Naive B cell (primary cell): ENCODE measurements around the gene DPP6. TPM values are rescaled to one million over a fixed set of nuclear protein-coding genes. Genes with fewer than 3 reads are reported as not detected.

ENCODE experiments used
- ATAC-seq, 2 donors: fragments of 150-1000 bp; cut with Tn5 transposase; 2 replicates each; pipeline ENCODE4 v1.10.0; 2021; ENCODE audit warnings: low read depth in 2 of 2, mild to moderate bottlenecking in 2 of 2, moderate library complexity in 2 of 2
- DNase-seq: peaks from one replicate; pipeline ENCODE4 v3.0.0; 2022
- H3K27ac Mint-ChIP-seq, 6 donors: one replicate each; pipeline ENCODE4 v1.8.0; 2020 to 2022; ENCODE audit warnings: mild to moderate bottlenecking in 6 of 6, mixed read lengths in 6 of 6, moderate library complexity in 5 of 6, inconsistent platforms in 2 of 6
- H3K27me3 Mint-ChIP-seq, 3 donors: one replicate each; pipeline ENCODE4 v1.8.0; 2021 to 2022; ENCODE audit warnings: mixed read lengths in 3 of 3, mild to moderate bottlenecking in 1 of 3
- H3K36me3 Mint-ChIP-seq, 2 donors: one replicate each; pipeline ENCODE4 v1.8.0; 2020 to 2022; ENCODE audit warnings: mixed read lengths in 2 of 2, inconsistent platforms in 1 of 2, mild to moderate bottlenecking in 1 of 2
- H3K4me1 Mint-ChIP-seq, 3 donors: one replicate each; pipeline ENCODE4 v1.8.0; 2020 to 2022; ENCODE audit warnings: mixed read lengths in 3 of 3, inconsistent platforms in 1 of 3, mild to moderate bottlenecking in 1 of 3, moderate library complexity in 1 of 3
- H3K4me3 Mint-ChIP-seq, 8 donors: one replicate each; pipeline ENCODE4 v1.8.0; 2020 to 2022; ENCODE audit warnings: mild to moderate bottlenecking in 8 of 8, mixed read lengths in 8 of 8, moderate library complexity in 8 of 8, inconsistent platforms in 2 of 8
- H3K9me3 Mint-ChIP-seq, 7 donors: one replicate each; pipeline ENCODE4 v1.8.0; 2020 to 2022; ENCODE audit warnings: mixed read lengths in 7 of 7, mild to moderate bottlenecking in 5 of 7, inconsistent platforms in 2 of 7, moderate library complexity in 1 of 7
- polyA plus RNA-seq, 6 donors: library from polyadenylated mRNA; unstranded; fragments of 300-500 nt; fragmentation: Illumina TruSeq; gene quantifications; one replicate each; pipeline ENCODE4 v1.2.3, GENCODE V29; 2021; ENCODE audit warnings: low read depth in 6 of 6

Gene DPP6
- polyA plus RNA-seq, 6 donors from 2014 or later = not detected

- H3K9me3 Mint-ChIP-seq = peaks cover 0 to 11% (median 5%) of the 10 kb centered on the region in 7 donors
- H3K27me3 Mint-ChIP-seq = peaks cover 0 to 4% (median 0%) of the 10 kb centered on the region in 3 donors
- H3K36me3 Mint-ChIP-seq = no peaks in the 10 kb centered on the region
These were observed 832.2 kb downstream of the DPP6 start for GRCh38 chr7:154884348-154884920.

GRCh38 chr7:154886591-154886990 lies 834.4 kb downstream of the DPP6 start:
- no peak for DNase-seq
- ATAC-seq = no peak
- Mint-ChIP-seq H3K4me3 (no peak overlapping the region), H3K36me3 (no peaks in the 10 kb centered on the region), H3K9me3 (peaks cover 0 to 14% (median 7%) of the 10 kb centered on the region in 7 donors), H3K27me3 (peaks cover 0 to 13% (median 4%) of the 10 kb centered on the region in 3 donors), H3K27ac (no peak overlapping the region), H3K4me1 (no peaks in the 10 kb centered on the region)

More at GRCh38 chr7:154884348-154884920, 832.2 kb downstream of the DPP6 start:
- DNase-seq (no peak), ATAC-seq (no peak)
- no peak overlapping the region for H3K27ac Mint-ChIP-seq
- H3K4me3 Mint-ChIP-seq = no peak overlapping the region
- no peaks in the 10 kb centered on the region for H3K4me1 Mint-ChIP-seq

- no peak overlapping the region for H3K27ac Mint-ChIP-seq
- no peak for ATAC-seq
- H3K9me3 Mint-ChIP-seq = peaks cover 0 to 14% (median 10%) of the 10 kb centered on the region in 7 donors
- no peaks in the 10 kb centered on the region for H3K36me3 Mint-ChIP-seq
- no peaks in the 10 kb centered on the region for H3K4me1 Mint-ChIP-seq
- H3K27me3 Mint-ChIP-seq = peaks cover 1 to 27% (median 4%) of the 10 kb centered on the region in 3 donors
- no peak for DNase-seq
- no peak overlapping the region for H3K4me3 Mint-ChIP-seq
These were observed 836.5 kb downstream of the DPP6 start for GRCh38 chr7:154888690-154889089.

GRCh38 chr7:154892459-154892858 lies 840.3 kb downstream of the DPP6 start:
- H3K36me3 Mint-ChIP-seq = no peaks in the 10 kb centered on the region
- DNase-seq (no peak), ATAC-seq (no peak)
- H3K9me3 Mint-ChIP-seq = peaks cover 0 to 14% (median 10%) of the 10 kb centered on the region in 7 donors
- H3K27me3 Mint-ChIP-seq = peaks cover 5 to 38% (median 10%) of the 10 kb centered on the region in 3 donors
- H3K4me1 Mint-ChIP-seq = no peaks in the 10 kb centered on the region
- no peak overlapping the region for H3K27ac Mint-ChIP-seq
- H3K4me3 Mint-ChIP-seq = no peak overlapping the region

- H3K36me3 Mint-ChIP-seq = no peaks in the 10 kb centered on the region
- no peak overlapping the region for H3K27ac Mint-ChIP-seq
- peaks cover 0 to 3% (median 0%) of the 10 kb centered on the region in 7 donors for H3K9me3 Mint-ChIP-seq
- peaks cover 5 to 36% (median 7%) of the 10 kb centered on the region in 3 donors for H3K27me3 Mint-ChIP-seq
- H3K4me3 Mint-ChIP-seq = no peak overlapping the region
- ATAC-seq (no peak), DNase-seq (no peak)
- no peaks in the 10 kb centered on the region for H3K4me1 Mint-ChIP-seq
These were observed 843.9 kb downstream of the DPP6 start for GRCh38 chr7:154896076-154896475.

- no peak for DNase-seq
- H3K9me3 Mint-ChIP-seq = no peaks in the 10 kb centered on the region
- no peaks in the 10 kb centered on the region for H3K36me3 Mint-ChIP-seq
- ATAC-seq = no peak
- H3K27me3 Mint-ChIP-seq = peaks cover 0 to 12% (median 7%) of the 10 kb centered on the region in 3 donors
- no peak overlapping the region for H3K4me3 Mint-ChIP-seq
- H3K4me1 Mint-ChIP-seq = no peaks in the 10 kb centered on the region
- no peak overlapping the region for H3K27ac Mint-ChIP-seq
These were observed 847.0 kb downstream of the DPP6 start for GRCh38 chr7:154898973-154899855.

GRCh38 chr7:154899862-154900261 lies 847.7 kb downstream of the DPP6 start:
- H3K36me3 Mint-ChIP-seq = no peaks in the 10 kb centered on the region
- H3K27ac Mint-ChIP-seq = no peak overlapping the region
- H3K9me3 Mint-ChIP-seq = no peaks in the 10 kb centered on the region
- no peak for DNase-seq
- H3K27me3 Mint-ChIP-seq = peaks cover 0 to 19% (median 7%) of the 10 kb centered on the region in 3 donors
- ATAC-seq = no peak
- H3K4me3 Mint-ChIP-seq = no peak overlapping the region
- H3K4me1 Mint-ChIP-seq = no peaks in the 10 kb centered on the region

GRCh38 chr7:154902600-154903082 lies 850.4 kb downstream of the DPP6 start:
- no peak overlapping the region for H3K4me3 Mint-ChIP-seq
- H3K27ac Mint-ChIP-seq = no peak overlapping the region
- no peaks in the 10 kb centered on the region for H3K36me3 Mint-ChIP-seq
- DNase-seq (no peak), ATAC-seq (no peak)
- H3K4me1 Mint-ChIP-seq = peaks cover 0 to 1% (median 0%) of the 10 kb centered on the region in 3 donors
- no peaks in the 10 kb centered on the region for H3K9me3 Mint-ChIP-seq
- H3K27me3 Mint-ChIP-seq = peaks cover 0 to 21% (median 9%) of the 10 kb centered on the region in 3 donors

DNA sequence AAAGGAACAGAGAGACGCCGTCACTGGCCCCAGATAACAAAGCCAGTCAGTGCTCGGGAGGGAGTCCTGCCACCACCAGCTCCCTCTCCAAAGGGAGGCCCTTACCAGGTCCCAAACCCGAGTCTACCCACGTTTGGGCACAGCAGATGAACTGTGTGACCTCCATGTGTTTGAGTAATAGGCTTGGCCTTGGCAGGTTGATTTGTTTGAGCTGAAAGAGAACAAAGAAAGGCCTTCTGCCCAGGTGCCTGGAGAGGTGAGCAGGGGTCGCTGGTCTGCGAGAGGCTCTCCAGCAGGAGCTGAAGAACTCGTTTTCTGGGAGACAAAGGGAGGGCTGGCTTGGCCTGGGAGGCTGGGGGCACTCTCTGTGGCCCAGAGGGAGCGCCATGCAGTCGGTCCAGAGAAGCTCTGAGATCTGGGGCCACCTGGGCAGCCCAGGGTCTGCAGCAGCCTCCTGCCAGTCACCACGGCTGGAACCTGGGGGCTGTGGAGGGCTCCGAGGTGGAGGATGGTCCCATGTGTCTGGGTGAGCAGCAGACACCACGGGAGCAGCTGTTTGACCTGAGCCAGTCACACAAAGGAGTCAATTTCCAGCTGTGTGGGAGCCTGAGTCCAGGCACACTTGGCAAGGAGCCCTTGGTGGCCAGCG lies 851.0 kb downstream of the DPP6 start:
- H3K4me1 Mint-ChIP-seq = peaks cover 0 to 1% (median 0%) of the 10 kb centered on the region in 3 donors
- no peaks in the 10 kb centered on the region for H3K9me3 Mint-ChIP-seq
- no peak for ATAC-seq
- H3K27ac Mint-ChIP-seq = no peak overlapping the region
- no peaks in the 10 kb centered on the region for H3K36me3 Mint-ChIP-seq
- peaks cover 5 to 25% (median 9%) of the 10 kb centered on the region in 3 donors for H3K27me3 Mint-ChIP-seq
- no peak overlapping the region for H3K4me3 Mint-ChIP-seq
- no peak for DNase-seq

- Mint-ChIP-seq H3K27me3 (peaks cover 9 to 35% (median 22%) of the 10 kb centered on the region in 3 donors), H3K4me3 (no peak overlapping the region), H3K27ac (no peak overlapping the region), H3K4me1 (peaks cover 0 to 1% (median 0%) of the 10 kb centered on the region in 3 donors), H3K36me3 (no peaks in the 10 kb centered on the region), H3K9me3 (no peaks in the 10 kb centered on the region)
- DNase-seq = no peak
- no peak for ATAC-seq
These were observed 852.9 kb downstream of the DPP6 start for GRCh38 chr7:154905146-154905545.

DNA sequence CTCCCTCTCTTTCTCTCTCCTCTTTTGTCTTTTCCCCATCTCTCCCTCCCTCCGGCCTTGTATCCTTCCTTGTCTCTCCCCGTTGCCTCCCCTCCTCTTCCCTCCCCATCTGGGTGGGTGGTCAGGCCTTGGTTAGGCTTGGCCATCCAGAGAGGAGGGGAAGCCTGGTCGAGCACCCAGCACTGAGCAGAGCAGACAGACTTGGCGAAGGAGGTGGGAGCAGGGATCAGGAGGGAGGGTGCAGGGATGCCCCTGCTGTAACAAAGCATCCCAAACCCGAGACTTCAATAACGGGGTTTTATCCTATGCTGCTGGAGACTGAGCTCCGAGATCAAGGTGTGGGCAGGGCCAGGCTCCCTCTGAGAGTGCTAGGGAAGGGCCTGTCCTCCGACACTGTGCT lies 853.4 kb downstream of the DPP6 start:
- Mint-ChIP-seq H3K9me3 (peaks cover 0 to 1% (median 0%) of the 10 kb centered on the region in 7 donors), H3K36me3 (no peaks in the 10 kb centered on the region), H3K4me1 (peaks cover 0 to 1% (median 0%) of the 10 kb centered on the region in 3 donors), H3K27ac (no peak overlapping the region), H3K4me3 (no peak overlapping the region), H3K27me3 (peaks cover 11 to 39% (median 23%) of the 10 kb centered on the region in 3 donors)
- DNase-seq (no peak), ATAC-seq (no peak)

- Mint-ChIP-seq H3K4me3 (no peak overlapping the region), H3K9me3 (peaks cover under 1 to 7% (median 4%) of the 10 kb centered on the region in 7 donors), H3K36me3 (peaks cover 0 to 6% of the 10 kb centered on the region in 2 donors), H3K4me1 (peaks cover 0 to 1% (median 0%) of the 10 kb centered on the region in 3 donors), H3K27me3 (peaks cover 13 to 45% (median 29%) of the 10 kb centered on the region in 3 donors), H3K27ac (no peak overlapping the region)
- no peak for ATAC-seq
- no peak for DNase-seq
These were observed 854.0 kb downstream of the DPP6 start for GRCh38 chr7:154906201-154906600.

DNA sequence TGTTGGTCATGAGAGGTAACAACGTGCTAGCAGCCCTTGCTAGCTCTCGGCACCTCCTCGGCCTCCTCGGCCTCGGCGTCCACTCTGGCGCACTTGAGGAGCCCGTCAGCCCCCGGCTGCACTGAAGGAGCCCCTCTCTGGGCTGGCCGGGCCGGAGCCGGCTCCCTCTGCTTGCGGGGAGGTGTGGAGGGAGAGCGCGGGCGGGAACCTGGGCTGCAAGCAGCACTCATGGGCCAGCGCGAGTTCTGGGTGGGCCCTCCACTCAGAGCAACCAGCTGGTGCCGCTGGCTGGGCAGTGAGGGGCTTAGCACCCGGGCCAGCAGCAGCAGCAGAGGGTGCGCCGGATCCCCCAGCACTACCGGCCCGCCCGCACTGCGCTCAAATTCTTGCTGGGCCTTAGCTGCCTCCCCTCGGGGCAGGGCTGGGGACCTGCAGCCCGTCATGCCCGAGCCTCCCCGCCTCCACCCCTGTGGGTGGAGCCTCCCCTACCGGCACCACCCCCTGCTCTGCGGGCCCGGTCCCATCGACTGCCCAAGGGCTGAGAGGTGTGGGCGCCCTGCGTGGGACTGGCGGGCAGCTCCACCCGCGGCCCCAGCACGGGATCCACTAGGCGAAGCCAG lies 854.6 kb downstream of the DPP6 start:
- no peak for DNase-seq
- H3K4me1 Mint-ChIP-seq = peaks cover 0 to 1% (median 0%) of the 10 kb centered on the region in 3 donors
- no peak overlapping the region for H3K27ac Mint-ChIP-seq
- no peak overlapping the region for H3K4me3 Mint-ChIP-seq
- peaks cover 0 to 11% of the 10 kb centered on the region in 2 donors for H3K36me3 Mint-ChIP-seq
- ATAC-seq = no peak
- peaks cover 2 to 11% (median 6%) of the 10 kb centered on the region in 7 donors for H3K9me3 Mint-ChIP-seq
- peaks cover 13 to 49% (median 34%) of the 10 kb centered on the region in 3 donors for H3K27me3 Mint-ChIP-seq
